NCI-H1436 treated with DMSO at 0.1 percent for 48 hours (cell line): Measurements from ENCODE around the gene BIN2.

Experiments
- DNase-seq: peaks from one replicate; lab custom pipeline; 2025; lab: John Stamatoyannopoulos, UW

Gene BIN2

GRCh38 chr12:51254536-51254935 lies 69.4 kb downstream of the BIN2 start:
- DNase-seq, result no peak

GRCh38 chr12:51253276-51253675 lies 70.7 kb downstream of the BIN2 start:
- DNase-seq, result no peak

GRCh38 chr12:51247523-51248206 lies 76.3 kb downstream of the BIN2 start:
- no peak for DNase-seq

GRCh38 chr12:51246254-51246853 lies 77.6 kb downstream of the BIN2 start:
- DNase-seq, result no peak

- DNase-seq, result no peak
Measured at GRCh38 chr12:51245476-51246253, 78.3 kb downstream of the BIN2 start.

GRCh38 chr12:51244269-51244668 lies 79.7 kb downstream of the BIN2 start:
- no peak for DNase-seq

GRCh38 chr12:51242876-51243275 lies 81.1 kb downstream of the BIN2 start:
- DNase-seq, result no peak

GRCh38 chr12:51242120-51242519 lies 81.9 kb downstream of the BIN2 start:
- no peak for DNase-seq

GRCh38 chr12:51240971-51241370 lies 83.0 kb downstream of the BIN2 start:
- DNase-seq, result no peak

- DNase-seq, result peak; percentile 56
Measured at GRCh38 chr12:51238510-51239334, 85.3 kb downstream of the BIN2 start, which contains the start of gene DAZAP2. Gene DAZAP2, plus strand, starts transcription at chr12:51238826. Its CDS starts 82 bp downstream, at chr12:51238908.

GRCh38 chr12:51238037-51238509 lies 85.9 kb downstream of the BIN2 start:
- no peak for DNase-seq

- no peak for DNase-seq
Measured at GRCh38 chr12:51234530-51234929, 89.4 kb downstream of the BIN2 start.

- DNase-seq, result no peak
Measured at GRCh38 chr12:51232642-51233041, 91.3 kb downstream of the BIN2 start.
